Parietal lobe (tissue), 1 donor: Measurements from ENCODE around the gene LCNL1. TPM values are rescaled to one million over a fixed set of nuclear protein-coding genes. Genes with fewer than 3 reads are reported as not detected.

ENCODE experiments used
- total RNA-seq: library from RNA; depleted of rRNA; stranded (reverse); fragments of >200 nt; gene quantifications from one replicate; pipeline ENCODE4 v1.2.3, GENCODE V29; 2014

Gene LCNL1
- total RNA-seq = 0.94 TPM

GRCh38 chr9:136982232-136983051 is at the start of gene LCNL1:
TSS of gene LCNL1 (plus strand) at chr9:136982993. CDS start at chr9:136983587, 594 bp downstream.

GRCh38 chr9:136944519-136945332 is 38.1 kb upstream of the LCNL1 start, which contains the start of the genes C8G and FBXW5:
TSS of gene C8G (plus strand) at chr9:136945243. CDS start at chr9:136945321, 78 bp downstream.
TSS of gene FBXW5 (minus strand) at chr9:136944738. CDS start at chr9:136944083, 655 bp downstream.

GRCh38 chr9:136951541-136952320 is 31.1 kb upstream of the LCNL1 start, which contains the start of gene LCN12:
TSS of gene LCN12 (plus strand) at chr9:136952273. CDS start at chr9:136952328, 55 bp downstream.

GRCh38 chr9:136977223-136977622 is 5.6 kb upstream of the LCNL1 start, which contains the start of gene PTGDS:
TSS of gene PTGDS (plus strand) at chr9:136977504. CDS start at chr9:136977579, 75 bp downstream.

DNA sequence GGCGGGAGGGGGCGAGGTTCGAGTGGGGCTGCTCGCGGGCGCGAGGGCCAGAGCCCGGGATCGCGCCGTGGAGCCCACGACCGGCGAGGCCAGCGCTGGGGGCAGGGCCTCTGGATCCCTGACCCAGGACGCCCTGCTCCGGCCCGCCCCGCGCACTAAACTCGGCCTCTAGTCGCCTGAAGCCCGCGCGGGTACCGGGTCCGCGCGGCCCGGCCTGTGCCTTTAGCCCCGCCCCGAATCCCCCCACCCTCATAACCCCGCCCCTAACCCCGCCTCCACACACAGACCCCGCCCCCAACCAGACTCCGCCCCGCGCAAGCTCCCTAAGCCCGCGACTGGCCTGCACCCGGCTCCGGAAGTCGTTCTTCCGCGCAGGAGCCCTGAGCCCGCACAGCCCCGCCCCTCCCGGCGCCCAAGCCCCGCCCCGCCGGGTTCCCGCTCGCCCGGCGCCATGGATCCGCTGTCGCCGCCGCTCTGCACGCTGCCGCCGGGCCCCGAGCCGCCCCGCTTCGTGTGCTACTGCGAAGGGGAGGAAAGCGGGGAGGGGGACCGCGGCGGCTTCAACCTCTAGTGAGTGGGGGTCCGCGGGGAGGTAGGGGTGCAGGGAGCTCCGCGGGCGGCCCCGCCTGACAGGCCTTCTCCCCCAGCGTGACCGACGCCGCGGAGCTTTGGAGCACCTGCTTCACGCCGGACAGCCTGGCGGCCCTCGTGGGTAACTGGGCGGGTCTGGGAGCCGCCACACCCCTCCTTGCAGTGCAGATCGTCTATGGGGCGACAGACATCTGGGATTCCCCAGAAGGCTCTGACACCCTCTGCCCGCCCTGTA is 9.4 kb downstream of the LCNL1 start, which contains the start of gene PAXX:
TSS of gene PAXX (plus strand) at position 430 of the 826 bp plus-strand sequence. CDS start at position 452, 22 bp downstream.

DNA sequence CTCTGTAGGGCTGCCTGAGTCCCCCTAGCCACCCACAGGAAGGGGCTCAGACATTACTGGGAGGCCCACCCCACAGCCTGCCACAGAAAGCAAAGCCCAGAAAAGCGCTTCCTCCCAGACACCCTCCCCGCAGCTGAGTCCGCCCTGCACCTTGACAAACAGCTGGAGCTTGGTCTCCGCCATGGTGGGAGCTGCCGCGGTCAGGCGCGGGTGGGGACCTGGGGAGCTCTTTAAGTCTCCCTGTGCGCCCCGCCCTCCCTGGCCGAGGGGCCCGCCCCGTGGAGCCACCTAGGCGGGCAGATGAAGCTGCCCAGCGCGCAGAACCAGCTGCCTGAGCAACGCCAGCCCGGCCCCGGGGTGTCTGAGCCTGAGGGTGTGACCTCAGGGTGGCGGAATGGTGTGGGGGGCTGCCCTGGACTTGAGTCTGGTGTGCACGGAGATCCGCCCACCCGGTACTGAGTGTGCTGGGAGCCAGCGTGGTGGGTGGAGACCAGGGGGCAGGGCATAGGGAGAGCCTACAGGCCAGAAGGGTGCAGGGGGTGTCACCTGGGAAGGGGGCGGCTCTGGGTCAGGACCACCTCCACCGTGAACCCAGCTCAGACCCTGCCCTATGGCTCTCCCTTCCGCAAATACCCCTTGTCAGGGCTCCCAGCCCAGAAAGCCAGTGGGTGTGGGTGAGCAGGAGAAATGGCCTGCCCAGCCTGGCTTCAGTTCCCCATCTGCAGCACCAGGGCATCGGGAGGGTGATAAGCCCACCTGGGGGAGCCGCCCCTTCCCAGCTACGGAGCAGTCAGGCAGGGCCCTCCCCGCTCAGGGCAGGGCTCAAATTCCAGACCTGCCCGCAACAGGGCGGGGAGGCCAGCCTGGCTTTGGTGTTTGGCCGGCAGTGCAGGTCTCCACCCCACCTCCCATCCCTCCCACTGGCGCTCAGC is 13.8 kb downstream of the LCNL1 start, which contains the start of gene CLIC3:
TSS of gene CLIC3 (minus strand) at position 208 of the 932 bp plus-strand sequence. CDS start at position 183, 25 bp downstream.

GRCh38 chr9:137027369-137028262 is 44.8 kb downstream of the LCNL1 start, which contains the start of gene ABCA2:
TSS of gene ABCA2 (minus strand) at chr9:137028237. CDS start at chr9:137028140, 97 bp downstream.

GRCh38 chr9:137031904-137032640 is 49.3 kb downstream of the LCNL1 start, which contains the start of gene FUT7:
TSS of gene FUT7 (minus strand) at chr9:137032088. CDS start at chr9:137031991, 97 bp downstream.

Other genes with a start within 250 kb of the LCNL1 start
- not detected for gene LCN10, start 240.1 kb upstream of the LCNL1 start, total RNA-seq
- gene LCN6, start 234.5 kb upstream of the LCNL1 start, total RNA-seq = not detected
- not detected for gene LCN8, start 224.8 kb upstream of the LCNL1 start, total RNA-seq
- gene LCN15, start 218.5 kb upstream of the LCNL1 start, total RNA-seq = not detected
- 15.7 TPM for gene TMEM141, start 191.6 kb upstream of the LCNL1 start, total RNA-seq
- gene CCDC183, start 186.7 kb upstream of the LCNL1 start, total RNA-seq = 6.3 TPM
- 54.5 TPM for gene RABL6, start 175.0 kb upstream of the LCNL1 start, total RNA-seq
- gene AJM1, start 140.5 kb upstream of the LCNL1 start, total RNA-seq = 1.9 TPM
- 77.6 TPM for gene PHPT1, start 133.6 kb upstream of the LCNL1 start, total RNA-seq
- gene MAMDC4, start 130.6 kb upstream of the LCNL1 start, total RNA-seq = 11.3 TPM
- 135 TPM for gene EDF1, start 116.7 kb upstream of the LCNL1 start, total RNA-seq
- 11.6 TPM for gene TRAF2, start 96.5 kb upstream of the LCNL1 start, total RNA-seq
- gene FBXW5, start 38.3 kb upstream of the LCNL1 start, total RNA-seq = 64.5 TPM
- gene C8G, start 37.8 kb upstream of the LCNL1 start, total RNA-seq = not detected
- 0.94 TPM for gene LCN12, start 30.7 kb upstream of the LCNL1 start, total RNA-seq
- 11.9 TPM for gene PTGDS, start 5.5 kb upstream of the LCNL1 start, total RNA-seq
- 14.7 TPM for gene PAXX, start 9.4 kb downstream of the LCNL1 start, total RNA-seq
- not detected for gene CLIC3, start 13.6 kb downstream of the LCNL1 start, total RNA-seq
- 45.4 TPM for gene ABCA2, start 45.2 kb downstream of the LCNL1 start, total RNA-seq
- gene FUT7, start 49.1 kb downstream of the LCNL1 start, total RNA-seq = not detected
- 34.4 TPM for gene NPDC1, start 63.2 kb downstream of the LCNL1 start, total RNA-seq
- 0.63 TPM for gene ENTPD2, start 71.1 kb downstream of the LCNL1 start, total RNA-seq
- 2.5 TPM for gene SAPCD2, start 87.6 kb downstream of the LCNL1 start, total RNA-seq
- 0.63 TPM for gene UAP1L1, start 94.5 kb downstream of the LCNL1 start, total RNA-seq
- 72.6 TPM for gene MAN1B1, start 104.0 kb downstream of the LCNL1 start, total RNA-seq
- gene DPP7, start 131.7 kb downstream of the LCNL1 start, total RNA-seq = 36.6 TPM
- 63.5 TPM for gene GRIN1, start 156.2 kb downstream of the LCNL1 start, total RNA-seq
- 0.31 TPM for gene LRRC26, start 187.1 kb downstream of the LCNL1 start, total RNA-seq
- not detected for gene TMEM210, start 189.1 kb downstream of the LCNL1 start, total RNA-seq
- gene ANAPC2, start 205.6 kb downstream of the LCNL1 start, total RNA-seq = 39.1 TPM
- 21.3 TPM for gene SSNA1, start 205.7 kb downstream of the LCNL1 start, total RNA-seq
- 7.5 TPM for gene TPRN, start 217.7 kb downstream of the LCNL1 start, total RNA-seq
- 31.6 TPM for gene TMEM203, start 222.7 kb downstream of the LCNL1 start, total RNA-seq
- 6.9 TPM for gene NDOR1, start 222.7 kb downstream of the LCNL1 start, total RNA-seq
- 1.9 TPM for gene RNF208, start 239.2 kb downstream of the LCNL1 start, total RNA-seq
- gene CYSRT1, start 242.2 kb downstream of the LCNL1 start, total RNA-seq = not detected
- not detected for gene RNF224, start 244.5 kb downstream of the LCNL1 start, total RNA-seq
- gene SLC34A3, start 247.9 kb downstream of the LCNL1 start, total RNA-seq = not detected